ENCODE data around the gene PHF2. TPM values are rescaled to one million over a fixed set of nuclear protein-coding genes. Genes with fewer than 3 reads are reported as not detected.

The PHF2 gene
- total and polyA plus RNA-seq, 12 donors = 13.9 to 31.3 (median 23.0) TPM

GRCh38 chr9:93585695-93586094, 9.3 kb downstream of the PHF2 start:
- ATAC-seq = no peak
- H3K27ac ChIP-seq = no peak overlapping the region
- no peak for TF ChIP-seq CTCF (IDR thresholded peaks at IDR 0.05)
- H3K9me3 ChIP-seq = peaks cover 0 to 11% (median 0%) of the 10 kb centered on the region in 11 donors
- intact Hi-C loops (cut with DNase I) = no loop called here
- peaks cover 24 to 79% (median 60%) of the 10 kb centered on the region in 9 donors for H3K4me1 ChIP-seq
- no peaks in the 10 kb centered on the region for H3K36me3 ChIP-seq
- H3K27me3 ChIP-seq = no peaks in the 10 kb centered on the region
- no peak for DNase-seq
- 98% methylated on average over 4 of the region's 4 CpGs for WGBS, 2 donors
- no peak overlapping the region for H3K4me3 ChIP-seq

- intact Hi-C loops (cut with DNase I) = no loop called here
- DNase-seq = no peak
Measured at GRCh38 chr9:93586290-93587057, 10.1 kb downstream of the PHF2 start.

GRCh38 chr9:93587284-93587650, 10.9 kb downstream of the PHF2 start:
- Histone ChIP-seq H3K36me3 (no peaks in the 10 kb centered on the region), H3K4me1 (peaks cover 17 to 79% (median 56%) of the 10 kb centered on the region in 9 donors), H3K4me3 (no peak overlapping the region), H3K27me3 (no peaks in the 10 kb centered on the region), H3K9me3 (peaks cover 0 to 11% (median 0%) of the 10 kb centered on the region in 11 donors), H3K27ac (no peak overlapping the region)
- no peak for TF ChIP-seq CTCF (IDR thresholded peaks at IDR 0.05)
- DNase-seq = no peak
- intact Hi-C loops (cut with DNase I) = no loop called here
- peak in 1 of 8 donors; percentile 20 for ATAC-seq
- WGBS, 2 donors = 95 to 96% methylated on average over 7 of the region's 7 CpGs

More at GRCh38 chr9:93586290-93587057, 10.1 kb downstream of the PHF2 start:
- Histone ChIP-seq H3K9me3 (peaks cover 0 to 11% (median 0%) of the 10 kb centered on the region in 11 donors), H3K27me3 (no peaks in the 10 kb centered on the region), H3K4me3 (no peak overlapping the region), H3K4me1 (peaks cover 20 to 79% (median 58%) of the 10 kb centered on the region in 9 donors), H3K27ac (peak overlapping the region in 2 of 10 donors; percentile 12 to 16), H3K36me3 (no peaks in the 10 kb centered on the region)
- TF ChIP-seq CTCF (IDR thresholded peaks at IDR 0.05) = no peak
- peak in 7 of 8 donors; percentile 27 to 86 (median 61) for ATAC-seq
- WGBS, 2 donors = 67 to 75% methylated on average over 13 of the region's 13 CpGs

- no peak for DNase-seq
- H3K9me3 ChIP-seq = peaks cover 0 to 11% (median 0%) of the 10 kb centered on the region in 11 donors
- H3K27me3 ChIP-seq = no peaks in the 10 kb centered on the region
- ATAC-seq = peak in 4 of 8 donors; percentile 19 to 26 (median 24)
- peaks cover 16 to 79% (median 52%) of the 10 kb centered on the region in 9 donors for H3K4me1 ChIP-seq
- no peaks in the 10 kb centered on the region for H3K36me3 ChIP-seq
- no peak overlapping the region for H3K4me3 ChIP-seq
- no peak overlapping the region for H3K27ac ChIP-seq
- intact Hi-C loops (cut with DNase I) = no loop called here
- peak in 6 of 9 donors; percentile 13 to 30 (median 20) for TF ChIP-seq CTCF (IDR thresholded peaks at IDR 0.05)
- 90% methylated on average over 11 of the region's 11 CpGs for WGBS, 2 donors
Measured at GRCh38 chr9:93587651-93588347, 11.4 kb downstream of the PHF2 start.
